HG02884 (cell line): Measurements from ENCODE around the gene PPP1R12C.
"Not testable (repeated sequence)": the region's sequence is repeated elsewhere in the genome, so short reads cannot be mapped to it uniquely, and the experiment has no call there.

ENCODE experiments used
- ATAC-seq: cut with Tn5 transposase; IDR thresholded peaks from one replicate; pipeline ENCODE4 v1.9.1; 2021; ENCODE audit warnings: mild to moderate bottlenecking, moderate library complexity; ENCODE audit not compliant: unreplicated experiment

PPP1R12C gene

GRCh38 chr19:55116859-55117662, at the start of gene PPP1R12C:
PPP1R12C (minus strand) TSS chr19:55117637; CDS start chr19:55117543, 94 bp downstream.
- ATAC-seq = peak; percentile 2

DNA sequence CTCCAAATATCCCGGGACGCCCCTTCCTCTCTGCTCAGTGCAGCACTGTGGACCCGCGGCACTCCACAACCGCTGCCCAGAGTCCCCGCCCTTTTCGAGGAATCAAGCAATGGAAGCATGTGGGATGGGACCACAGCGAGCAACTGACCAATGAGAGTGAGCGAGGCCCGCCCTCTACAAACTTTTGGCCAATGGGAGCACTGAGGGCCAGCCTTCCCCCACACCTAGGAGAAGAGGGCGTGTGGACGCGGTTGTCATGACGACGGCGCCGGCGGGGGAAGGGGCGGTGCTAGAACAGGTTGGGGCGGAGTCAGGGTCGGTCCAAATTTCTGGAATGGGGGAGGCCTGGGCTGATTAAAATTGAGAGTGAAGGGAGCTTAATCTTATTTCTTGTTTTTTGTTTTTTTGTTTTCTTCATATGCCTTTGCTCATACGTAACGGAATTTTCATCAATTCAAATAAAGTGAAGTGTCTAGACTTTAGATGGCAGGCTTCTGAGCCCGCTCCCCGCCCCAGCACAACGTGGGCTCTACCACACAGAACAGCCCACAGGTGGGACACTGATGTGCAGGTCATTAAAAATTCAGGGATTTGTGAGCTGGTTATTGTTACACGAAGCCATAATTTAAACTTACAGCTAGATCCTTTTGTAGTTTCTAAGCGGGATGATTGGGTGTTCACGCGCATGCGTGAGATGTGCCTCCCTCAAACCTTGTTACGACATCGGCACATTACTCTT, 49.3 kb upstream of the PPP1R12C start, which contains the start of gene DNAAF3:
Gene DNAAF3 (minus strand): TSS at position 84 of the 739 bp plus-strand sequence. CDS start 200 bp downstream, outside the sequence.
- ATAC-seq = peak; percentile 65

GRCh38 chr19:55165952-55166529, 48.6 kb upstream of the PPP1R12C start:
- ATAC-seq = peak; percentile 29

- no peak for ATAC-seq
These were observed 44.3 kb upstream of the PPP1R12C start for GRCh38 chr19:55161571-55162322.

- ATAC-seq = no peak
These were observed 43.5 kb upstream of the PPP1R12C start for GRCh38 chr19:55160986-55161365.

- ATAC-seq = peak; percentile 63
These were observed 42.9 kb upstream of the PPP1R12C start for GRCh38 chr19:55160128-55160985.

DNA sequence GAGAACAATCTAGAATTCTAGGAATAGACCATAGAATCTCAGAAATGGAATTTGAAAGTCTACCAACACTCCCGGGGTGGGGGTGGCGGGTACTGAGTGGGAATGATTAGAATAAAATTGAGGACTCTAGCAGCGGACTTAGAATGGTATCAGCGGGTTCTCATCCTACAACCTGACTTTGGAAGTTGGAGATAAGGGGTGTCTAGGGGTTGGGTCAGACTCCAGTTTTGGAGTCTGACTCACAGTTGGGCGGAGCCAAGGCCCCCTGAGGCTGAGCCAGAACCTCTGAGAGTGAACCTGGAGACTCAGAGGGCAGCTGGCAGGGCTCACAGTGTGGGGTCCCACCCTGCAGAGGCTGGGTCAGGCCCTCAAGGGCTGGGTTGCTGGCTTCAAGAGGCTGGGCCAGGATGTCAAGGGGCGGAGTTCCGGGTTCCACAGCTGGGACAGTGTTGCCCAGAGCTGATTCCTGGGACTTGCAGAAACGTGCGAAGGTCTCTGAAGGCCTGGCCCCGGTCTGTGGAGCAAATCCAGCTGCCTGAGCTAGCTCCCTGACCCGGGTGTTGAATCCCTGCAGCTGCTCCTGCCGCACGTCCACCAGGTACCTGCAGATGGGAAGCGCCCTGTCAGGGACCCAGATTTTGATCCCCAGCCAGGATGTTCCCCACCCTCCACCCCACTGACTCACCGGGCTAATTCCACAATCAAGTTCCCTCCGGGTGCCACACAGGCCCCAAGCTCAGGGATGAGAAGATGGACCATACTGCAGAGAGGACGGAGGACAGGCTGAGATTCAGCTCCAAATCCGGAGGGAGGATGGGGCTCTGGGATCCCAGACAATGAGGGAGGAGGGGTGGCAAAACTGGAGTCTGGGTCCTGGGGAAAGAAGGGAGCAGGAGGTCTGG, 41.7 kb upstream of the PPP1R12C start:
- no peak for ATAC-seq

DNA sequence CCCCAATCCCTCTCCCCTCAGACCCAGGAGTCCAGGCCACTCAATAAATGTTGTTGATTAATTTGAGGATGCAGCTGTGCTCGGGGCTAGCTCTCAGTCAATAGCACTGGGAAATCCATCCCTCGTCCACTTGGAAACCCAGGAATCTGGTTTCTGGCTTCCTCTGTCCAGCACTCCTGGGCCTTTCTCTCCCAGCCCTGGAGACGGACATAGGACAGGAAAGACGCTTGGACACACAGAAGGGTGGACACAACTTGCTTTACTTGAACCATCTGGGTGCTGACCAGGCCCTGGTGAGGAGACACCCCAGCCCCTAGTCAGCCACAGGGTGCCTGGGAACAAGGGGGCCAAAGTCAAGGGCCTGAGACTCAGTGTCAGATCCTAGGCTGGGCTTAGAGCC, 41.0 kb upstream of the PPP1R12C start:
- no peak for ATAC-seq

DNA sequence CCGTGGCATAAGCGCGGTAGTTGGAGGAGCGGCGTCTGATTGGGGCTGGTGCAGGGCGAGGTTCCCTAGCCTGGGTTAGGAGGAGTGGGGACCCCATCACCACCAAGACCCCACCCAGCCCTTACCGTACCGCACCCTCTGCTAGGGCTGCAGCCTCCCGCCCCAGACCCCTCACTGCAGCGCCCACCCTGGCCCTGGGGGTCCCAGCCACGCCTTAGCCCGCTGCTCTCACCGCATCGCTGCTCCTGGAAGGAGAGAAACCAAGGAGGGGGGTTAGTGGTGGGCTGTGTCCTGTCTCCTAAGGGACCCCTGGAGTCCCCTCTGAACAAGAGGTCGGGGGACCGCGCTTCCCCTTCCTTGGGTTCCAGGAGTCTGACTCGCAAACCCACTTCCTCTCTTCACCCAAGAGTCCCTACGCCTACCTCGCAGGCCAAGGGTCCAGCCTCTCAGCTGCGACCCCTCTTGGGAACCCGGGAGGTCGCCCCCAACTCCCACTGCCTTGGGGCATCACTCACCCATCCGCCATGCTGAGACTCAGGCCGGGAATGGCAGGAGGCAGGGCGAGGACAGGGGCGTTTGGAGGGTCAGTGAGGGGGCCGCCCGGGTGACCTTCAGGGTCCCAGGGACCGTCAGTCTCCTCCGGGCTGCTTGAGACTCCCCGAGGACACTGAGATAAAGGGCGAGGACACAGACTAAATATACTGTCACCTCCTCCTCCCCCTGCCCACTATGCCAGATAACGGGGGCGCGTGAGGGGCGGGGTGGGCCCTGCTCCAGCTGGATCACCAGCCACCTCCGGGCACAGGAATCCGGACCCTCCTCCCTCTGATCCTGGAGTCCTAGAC, 39.8 kb upstream of the PPP1R12C start, which contains the start of gene TNNI3:
Gene TNNI3 (minus strand): TSS at position 669 of the 845 bp plus-strand sequence. CDS start 143 bp downstream, at position 526.
- ATAC-seq = no peak

DNA sequence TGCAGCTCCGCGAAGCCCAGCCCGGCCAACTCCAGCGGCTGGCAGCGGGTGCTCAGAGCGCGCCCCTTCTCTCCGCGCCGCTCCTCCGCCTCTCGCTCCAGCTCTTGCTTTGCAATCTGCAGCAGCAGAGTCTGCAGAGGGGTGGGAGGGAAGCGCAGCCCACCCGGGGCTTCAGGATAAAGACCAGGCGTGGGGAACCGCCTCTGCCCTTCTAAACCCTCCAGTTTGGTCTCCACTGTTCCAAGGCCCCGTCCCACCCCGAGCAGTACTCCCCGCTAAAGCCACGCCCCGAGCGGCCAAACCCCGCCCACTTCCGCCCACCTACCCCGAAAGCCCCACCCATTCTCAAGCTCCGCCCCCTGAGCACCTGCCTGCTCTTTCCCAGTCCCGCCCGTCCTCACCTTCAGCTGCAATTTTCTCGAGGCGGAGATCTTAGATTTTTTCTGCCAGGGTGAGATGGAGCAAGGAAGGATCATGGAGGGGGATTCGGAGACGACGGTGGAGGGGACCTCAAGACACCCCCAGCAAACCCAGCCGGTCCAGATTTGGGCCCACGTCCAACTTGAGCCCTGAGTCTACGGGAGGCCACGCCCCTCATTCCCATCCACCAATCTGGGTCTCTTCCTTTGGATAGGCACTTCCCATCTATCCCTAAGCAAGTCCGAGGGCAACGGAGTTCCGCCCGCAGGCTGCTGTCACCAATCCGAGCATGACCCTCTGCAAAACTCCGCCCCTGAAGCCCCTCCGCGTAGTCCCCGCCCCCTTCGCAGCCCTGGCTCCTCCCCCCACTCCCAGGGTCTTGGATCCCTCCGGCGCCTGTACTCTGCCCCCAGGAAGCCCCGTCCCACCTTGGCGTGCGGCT, 39.0 kb upstream of the PPP1R12C start:
- no peak for ATAC-seq

- ATAC-seq = not testable (repeated sequence)
These were observed 38.3 kb upstream of the PPP1R12C start for GRCh38 chr19:55155784-55156183.

DNA sequence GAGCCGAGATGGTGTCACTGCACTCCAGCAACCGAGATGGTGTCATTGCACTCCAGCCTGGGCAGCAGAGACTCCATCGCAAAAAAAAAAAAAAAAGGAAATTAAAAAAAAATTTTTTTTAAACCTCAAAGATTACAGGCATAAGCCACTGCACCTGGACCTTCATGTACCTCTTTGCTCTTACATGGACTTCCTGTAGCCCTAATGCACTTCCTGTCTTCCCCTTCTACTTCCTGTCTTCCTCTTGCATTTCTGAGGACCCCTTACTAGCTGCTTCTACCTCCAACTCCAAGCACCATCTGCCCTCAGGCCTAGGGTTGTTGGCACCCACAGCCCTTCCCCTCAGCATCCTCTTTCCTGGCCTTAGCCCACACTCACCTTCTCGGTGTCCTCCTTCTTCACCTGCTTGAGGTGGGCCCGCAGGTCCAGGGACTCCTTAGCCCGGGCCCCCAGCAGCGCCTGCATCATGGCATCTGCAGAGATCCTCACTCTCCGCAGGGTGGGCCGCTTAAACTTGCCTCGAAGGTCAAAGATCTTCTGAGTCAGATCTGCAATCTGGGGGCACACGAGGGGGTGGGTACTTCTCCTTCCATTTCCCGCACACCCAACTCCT, 36.3 kb upstream of the PPP1R12C start:
- no peak for ATAC-seq

DNA sequence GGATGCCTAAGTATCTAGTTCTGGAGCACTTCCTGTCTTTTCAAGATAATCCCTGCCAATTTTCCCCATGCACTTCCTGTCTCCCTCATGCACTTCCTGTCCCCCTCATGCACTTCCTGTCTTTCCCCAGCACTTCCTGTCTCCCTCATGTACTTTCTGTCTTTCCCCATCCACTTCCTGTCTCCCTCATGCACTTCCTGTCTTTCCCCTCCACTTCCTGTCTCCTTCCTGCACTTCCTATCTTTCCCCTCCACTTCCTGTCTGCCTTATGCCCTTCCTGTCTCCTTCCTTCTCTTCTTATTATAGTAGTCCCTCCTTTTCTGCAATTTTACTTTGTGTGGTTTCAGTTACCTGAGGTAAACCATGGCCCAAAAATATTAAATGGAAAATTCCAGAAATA, 34.6 kb upstream of the PPP1R12C start:
- ATAC-seq = no peak

DNA sequence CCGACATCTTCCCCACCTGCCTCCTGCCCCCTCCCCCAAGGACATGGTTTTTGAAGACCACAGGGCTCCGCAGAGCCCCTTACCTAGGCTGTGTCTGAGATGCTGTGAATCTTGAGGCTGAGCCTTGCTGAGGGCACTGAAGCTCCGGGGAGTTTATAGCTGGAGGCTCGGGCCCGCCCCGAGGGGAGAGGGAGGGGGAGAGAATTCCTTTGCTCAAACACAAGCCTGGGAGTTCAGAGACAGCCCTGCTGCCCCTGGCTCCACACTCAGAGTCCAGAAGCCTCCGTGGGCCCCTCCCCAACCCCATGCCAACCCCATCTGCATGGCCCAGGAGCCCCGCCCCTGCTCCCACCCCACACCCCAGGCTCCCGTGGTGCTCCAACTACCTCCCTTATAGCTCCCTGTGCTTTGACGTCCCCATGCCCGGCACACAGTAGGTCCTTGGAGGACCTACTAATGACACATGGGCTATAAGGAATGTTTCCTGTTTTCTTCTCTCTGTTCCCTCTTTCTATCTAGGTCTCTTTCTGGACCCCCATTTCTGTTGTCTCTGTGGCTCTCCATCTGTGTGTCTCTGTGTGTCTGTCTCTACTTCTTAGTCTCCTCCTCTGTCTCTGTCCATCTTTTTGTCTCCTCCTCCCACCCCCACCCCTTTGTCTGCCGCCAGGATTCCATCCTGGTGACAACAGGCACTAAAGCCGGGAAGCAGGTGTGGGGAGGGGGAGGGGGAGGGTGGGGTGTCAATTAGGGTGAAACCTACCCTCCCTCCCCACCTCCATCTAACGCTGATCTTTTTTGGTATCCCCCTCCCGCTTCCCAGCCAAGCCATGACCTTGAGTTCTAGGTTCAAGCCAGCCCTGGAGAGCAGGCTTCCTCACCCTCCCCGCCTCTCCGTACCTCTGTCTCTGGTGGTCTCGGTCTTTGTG, 31.9 kb upstream of the PPP1R12C start, which contains the start of gene TNNT1:
Gene TNNT1 (minus strand): TSS at position 129 of the 926 bp plus-strand sequence. CDS start 2,049 bp downstream, outside the sequence.
- no peak for ATAC-seq

GRCh38 chr19:55147545-55148251, 30.3 kb upstream of the PPP1R12C start:
- ATAC-seq = no peak
